ENCODE measurements around the gene MYCT1.
"Not testable (repeated sequence)": the region's sequence is repeated elsewhere in the genome, so short reads cannot be mapped to it uniquely, and the experiment has no call there.

MYCT1 gene, protein sequence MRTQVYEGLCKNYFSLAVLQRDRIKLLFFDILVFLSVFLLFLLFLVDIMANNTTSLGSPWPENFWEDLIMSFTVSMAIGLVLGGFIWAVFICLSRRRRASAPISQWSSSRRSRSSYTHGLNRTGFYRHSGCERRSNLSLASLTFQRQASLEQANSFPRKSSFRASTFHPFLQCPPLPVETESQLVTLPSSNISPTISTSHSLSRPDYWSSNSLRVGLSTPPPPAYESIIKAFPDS

DNA sequence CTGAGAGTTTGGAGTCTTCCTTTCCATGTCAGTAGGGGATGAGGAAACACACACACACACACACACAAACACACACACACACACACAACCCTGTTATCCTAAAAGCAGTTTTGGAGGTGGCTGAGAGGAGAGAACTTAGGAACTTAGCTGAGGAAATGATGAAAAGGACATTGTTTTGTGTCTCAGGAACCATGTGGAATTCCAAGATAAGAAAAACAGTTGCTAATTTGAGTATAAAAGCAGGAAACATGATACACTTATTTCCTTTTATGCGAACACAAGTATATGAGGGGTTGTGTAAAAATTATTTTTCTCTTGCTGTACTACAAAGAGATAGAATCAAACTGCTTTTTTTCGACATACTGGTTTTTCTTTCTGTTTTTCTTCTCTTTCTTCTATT, at the start of gene MYCT1:
MYCT1 (plus strand) TSS at position 264 of the 400 bp plus-strand sequence; CDS start at position 270, 6 bp downstream.
- no peak for DNase-seq

DNA sequence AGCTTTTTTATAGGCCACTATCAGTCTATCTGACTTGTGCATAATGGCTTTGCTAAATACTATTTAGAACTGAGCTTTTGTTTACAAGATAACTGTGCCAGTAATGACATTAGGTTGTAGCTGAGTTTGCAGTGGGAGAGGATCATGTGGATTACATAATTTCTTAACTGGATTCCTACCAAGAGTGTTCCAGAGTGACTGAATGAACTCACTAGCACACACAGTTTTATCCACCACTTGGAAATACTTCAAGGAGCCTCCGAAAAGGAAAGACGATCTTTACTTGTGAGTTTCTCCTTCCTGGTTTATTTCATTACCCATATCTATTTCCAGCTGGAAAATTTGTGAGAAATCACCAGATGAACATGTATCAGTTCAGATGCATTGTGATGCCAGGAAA, 49.6 kb upstream of the MYCT1 start:
- no peak for DNase-seq

DNA sequence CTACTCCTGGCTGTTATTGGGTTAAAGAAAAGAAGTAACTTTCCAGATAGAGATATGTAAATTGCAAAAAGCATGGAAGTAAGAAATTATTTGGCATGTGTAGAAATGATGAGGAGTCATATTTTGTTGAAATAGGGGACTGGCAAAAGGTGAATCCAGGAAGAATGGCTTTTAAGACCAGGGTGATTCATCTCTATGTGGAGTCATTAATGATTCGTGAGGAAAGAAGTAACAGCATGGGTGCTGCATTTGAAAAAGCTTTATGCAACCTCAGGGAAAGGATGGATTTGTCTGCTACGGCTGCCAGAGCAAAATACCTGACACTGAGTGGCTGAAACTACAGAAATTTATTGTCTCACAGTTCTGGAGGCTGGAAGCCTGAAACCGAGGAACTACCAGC, 45.7 kb upstream of the MYCT1 start:
- DNase-seq, result no peak

DNA sequence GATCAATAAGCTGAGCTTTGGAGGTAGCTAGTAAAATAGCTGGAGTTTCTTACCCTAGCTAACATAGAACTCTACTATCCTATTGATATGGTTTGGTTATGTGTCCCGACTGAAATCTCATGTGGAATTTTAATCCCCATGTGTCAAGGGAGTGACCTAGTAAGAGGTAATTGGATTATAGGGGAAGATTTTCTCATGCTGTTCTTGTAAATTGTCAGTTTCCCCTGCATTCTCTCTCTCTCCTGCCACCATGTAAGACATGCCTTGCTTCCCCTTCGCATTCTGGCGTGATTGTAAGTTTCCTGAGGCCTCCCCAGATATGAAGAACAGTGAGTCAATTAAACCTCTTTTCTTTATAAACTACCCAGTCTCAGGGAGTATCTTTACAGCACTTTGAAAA, 35.9 kb upstream of the MYCT1 start:
- DNase-seq, result no peak

DNA sequence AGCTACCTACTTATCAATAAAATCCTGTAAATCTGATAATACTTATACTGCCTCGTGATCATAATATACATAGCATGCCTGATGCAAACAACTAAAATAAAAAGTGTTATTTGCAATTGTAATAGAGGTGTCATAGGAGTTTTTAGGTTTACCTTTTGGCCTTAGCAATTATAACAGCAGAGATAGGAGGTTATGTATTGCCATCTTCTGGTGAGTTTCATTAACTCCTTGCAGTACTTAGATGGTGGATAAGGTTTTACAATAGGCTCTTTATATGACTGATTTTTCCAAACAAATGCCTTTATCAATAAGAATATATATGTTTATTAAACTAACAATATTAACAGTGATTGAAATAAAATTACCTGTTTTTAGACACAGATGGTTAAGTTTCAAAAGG, 27.8 kb upstream of the MYCT1 start:
- DNase-seq, result peak; percentile 12

DNA sequence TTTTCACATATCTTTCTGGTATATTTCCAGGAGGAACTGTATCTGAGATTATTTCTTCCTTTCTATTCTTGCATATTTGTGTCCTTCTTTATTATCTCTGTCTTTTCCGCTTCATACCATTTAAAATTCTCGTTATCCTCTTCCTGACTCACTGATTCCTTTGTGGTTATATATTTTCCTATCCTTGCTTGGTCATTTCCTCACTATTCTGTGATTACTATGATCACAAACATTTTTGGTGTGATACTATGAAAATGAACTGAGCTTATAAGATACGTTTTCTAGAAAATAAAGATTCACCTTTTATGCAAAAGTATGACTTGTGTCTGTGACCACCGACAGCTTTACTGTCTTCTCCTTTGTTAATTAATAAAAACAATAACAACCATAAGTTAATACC, 26.5 kb upstream of the MYCT1 start:
- DNase-seq, result no peak

DNA sequence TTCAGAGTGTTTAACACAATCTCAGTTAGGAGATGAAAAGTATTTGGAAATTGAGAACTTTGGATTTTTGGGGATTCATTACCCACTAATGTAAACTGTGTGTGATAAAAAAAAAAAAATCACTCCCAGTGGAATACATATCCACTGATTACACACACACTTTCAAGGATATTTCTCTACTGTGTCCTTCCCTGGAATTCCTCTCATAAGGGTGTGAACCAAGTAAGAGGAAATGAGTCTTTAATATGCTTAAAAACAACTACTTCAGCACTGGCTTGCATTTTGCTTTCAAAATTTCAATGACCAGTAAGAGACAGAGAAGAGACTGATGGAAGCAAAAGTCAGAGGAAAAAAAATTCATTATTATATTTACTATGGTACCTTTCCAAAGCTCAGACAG, 24.5 kb upstream of the MYCT1 start:
- DNase-seq, result no peak

DNA sequence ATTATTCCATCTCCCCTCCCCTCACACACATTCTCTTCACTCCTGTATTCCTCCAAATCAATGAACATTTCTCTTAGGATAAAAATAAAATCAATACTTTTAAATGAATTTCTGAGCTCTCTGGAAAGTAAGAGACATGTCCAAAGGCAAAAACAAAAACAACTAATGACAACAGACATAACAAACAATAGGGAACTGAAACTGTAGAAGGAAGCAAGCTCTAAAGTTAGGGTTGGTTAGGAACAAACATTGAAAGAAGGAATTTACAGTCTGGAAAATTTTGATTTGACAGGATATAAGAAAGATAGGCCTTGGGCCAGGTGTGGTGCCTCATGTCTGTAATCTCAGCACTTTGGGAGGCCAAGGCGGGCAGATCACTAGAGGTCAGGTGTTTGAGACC, 17.5 kb upstream of the MYCT1 start:
- no peak for DNase-seq

DNA sequence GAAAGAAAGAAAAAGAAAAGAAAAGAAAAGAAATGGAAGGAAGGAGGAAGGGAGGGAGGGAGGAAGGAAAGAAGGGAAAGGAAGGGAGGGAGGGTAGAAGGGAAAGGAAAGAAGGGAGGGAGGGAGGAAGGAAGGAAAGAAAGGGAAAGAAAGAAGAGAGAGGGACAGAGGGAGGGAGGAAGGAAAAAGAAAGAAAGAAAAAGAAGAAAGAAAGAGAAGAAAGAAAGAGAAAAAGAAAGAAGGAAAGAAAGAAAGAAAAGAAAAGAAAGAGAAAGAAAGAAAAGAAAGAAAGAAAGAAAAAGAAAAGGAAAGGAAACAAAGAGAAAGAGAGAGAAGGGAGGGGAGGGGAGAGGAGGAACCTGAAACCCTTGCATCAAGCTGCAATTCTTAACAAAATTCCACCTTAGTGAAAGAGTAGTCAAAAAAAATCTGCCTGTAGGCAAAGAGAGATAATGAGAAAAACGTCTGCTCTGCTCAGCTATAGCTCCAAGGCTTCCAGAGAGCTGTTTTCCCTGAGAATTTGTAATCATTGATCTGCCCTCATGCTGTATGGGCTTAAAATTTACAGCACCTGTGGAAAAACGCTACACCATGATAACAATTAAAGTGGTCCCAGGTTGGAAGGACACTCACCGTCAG, 16.7 kb upstream of the MYCT1 start:
- no peak for DNase-seq

DNA sequence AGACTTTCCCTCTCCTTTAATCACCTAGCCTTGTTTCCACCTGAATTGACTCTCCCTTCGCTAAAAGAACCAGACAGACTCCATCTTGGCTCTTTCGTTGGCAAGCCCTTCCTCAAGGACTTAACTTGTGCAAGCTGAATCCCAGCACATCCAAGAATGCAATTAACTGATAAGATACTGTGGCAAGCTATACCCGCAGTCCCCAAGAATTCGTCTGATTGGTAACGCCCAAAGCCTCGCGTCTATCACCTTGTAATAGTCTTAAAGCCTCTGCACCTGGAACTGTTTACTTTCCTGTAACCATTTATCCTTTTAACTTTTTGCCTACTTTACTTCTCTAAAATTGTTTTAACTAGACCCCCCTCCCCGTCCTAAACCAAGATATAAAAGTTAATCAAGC, 15.6 kb upstream of the MYCT1 start:
- DNase-seq, result no peak

DNA sequence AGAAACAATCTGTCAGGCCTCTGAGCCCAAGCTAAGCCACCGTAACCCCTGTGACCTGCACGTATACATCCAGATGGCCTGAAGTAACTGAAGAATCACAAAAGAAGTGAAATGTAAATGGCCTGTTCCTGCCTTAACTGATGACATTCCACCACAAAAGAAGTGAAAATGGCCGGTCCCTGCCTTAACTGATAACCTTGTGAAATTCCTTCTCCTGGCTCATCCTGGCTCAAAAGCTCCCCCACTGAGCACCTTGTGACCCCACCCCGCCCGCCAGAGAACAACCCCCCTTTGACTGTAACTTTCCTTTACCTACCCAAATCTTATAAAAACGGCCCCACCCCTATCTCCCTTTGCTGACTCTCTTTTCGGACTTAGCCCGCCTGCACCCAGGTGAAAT, 14.8 kb upstream of the MYCT1 start:
- not testable (repeated sequence) for DNase-seq

DNA sequence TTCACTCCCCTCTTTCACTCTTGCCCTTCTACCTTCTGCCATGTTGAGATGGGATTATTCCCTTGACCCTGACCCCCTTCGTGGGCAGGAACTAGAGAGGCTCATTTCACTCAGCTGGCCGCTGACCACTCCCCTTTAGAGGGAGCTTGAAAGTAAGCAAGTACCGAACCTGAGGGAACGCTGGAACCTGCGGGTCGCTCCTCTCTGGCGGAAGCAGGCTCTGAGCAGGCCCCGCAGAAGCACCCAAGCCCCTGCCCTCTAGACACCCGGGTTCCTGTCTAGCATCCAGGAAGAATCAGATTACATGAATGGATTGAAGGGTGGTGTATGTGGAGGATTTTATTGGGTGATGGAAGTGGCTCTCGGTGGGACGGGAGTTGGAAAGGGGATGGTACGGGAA, 11.9 kb upstream of the MYCT1 start:
- no peak for DNase-seq

DNA sequence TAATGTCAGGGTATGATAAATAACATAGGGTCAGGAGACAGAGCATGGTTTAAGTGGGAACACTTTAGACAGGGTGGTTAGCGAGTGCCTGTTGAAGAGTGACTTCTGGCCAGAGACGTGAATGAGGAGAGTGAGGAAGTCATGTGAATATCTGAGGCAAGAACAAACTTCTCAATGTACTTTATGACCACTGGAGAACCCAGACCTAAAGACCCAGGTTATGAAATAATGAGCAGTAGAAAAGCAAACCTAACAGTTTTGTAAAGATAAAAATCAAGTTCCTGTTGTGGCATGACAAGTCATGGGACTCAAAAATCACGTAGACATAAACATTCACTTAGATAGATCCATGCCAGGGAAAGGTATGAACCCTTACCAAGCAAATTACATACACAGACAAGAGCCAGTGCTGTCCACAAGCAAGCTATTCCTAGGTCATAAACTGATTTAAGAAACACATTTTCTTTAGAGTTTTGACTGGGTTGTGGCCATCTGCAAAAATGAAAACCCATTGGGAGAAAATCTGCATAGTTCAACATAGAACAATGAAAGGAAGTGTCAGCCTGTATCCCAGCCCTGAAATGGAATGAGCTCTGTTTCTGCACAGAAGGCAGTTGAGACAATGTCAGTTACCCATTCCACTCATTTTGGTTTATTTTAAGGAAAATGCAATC, 2.2 kb upstream of the MYCT1 start:
- no peak for DNase-seq

DNA sequence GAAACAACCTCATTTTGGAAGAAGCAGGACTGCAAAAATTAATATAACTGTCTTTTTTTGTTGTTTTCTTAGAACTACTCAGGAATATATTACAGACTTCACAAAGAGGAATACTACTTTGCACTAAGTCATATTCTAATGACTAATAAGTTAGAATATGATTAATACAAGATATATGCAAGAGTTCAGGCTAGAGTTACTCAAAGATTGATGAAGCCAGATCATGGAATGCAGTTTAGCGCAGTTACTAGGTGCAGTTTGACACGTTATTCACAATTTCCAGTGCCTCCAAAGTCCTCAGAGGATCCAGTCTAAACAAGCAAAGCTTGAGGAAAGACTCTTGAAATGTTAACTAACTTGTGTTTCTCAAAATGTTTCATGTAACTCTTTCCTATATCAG, 1.2 kb upstream of the MYCT1 start:
- DNase-seq, result no peak

DNA sequence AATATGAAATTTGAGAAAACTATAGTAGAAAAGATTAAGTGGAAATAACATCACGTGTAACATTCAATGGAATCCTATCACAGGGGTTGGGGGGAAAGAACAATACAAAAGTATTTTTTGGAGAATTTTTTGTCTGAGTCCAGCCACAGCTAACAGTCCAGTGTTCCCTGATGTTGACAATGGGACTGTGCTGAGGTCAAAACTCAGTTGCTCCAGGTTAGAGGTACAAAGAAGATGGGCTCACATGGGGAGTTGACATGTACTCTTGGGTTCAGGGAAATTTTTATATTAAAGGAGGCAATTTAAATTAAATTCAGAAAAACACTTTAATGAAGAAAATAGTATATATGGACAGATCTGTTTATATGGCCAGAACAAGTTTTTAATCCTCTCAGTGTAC, 995 bp downstream of the MYCT1 start:
- DNase-seq, result no peak

DNA sequence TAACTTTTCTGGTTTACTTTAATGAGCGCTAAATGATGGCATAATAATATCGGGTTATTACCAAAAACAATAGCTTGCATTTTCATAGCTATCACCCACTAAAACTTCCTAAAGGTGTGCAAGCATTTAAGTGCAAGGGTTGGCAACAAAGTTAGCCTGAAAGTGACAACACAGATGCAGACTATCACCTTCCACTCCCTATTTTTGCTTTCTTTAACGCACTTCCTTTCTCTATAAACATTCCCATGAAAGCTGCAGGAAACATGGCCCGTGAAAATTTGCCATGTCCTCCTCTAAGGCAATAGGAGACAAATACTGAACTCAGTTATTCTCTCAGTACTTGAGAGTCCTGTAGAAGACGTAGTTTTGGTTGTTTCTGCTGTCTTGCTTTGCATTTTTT, 2.7 kb downstream of the MYCT1 start:
- DNase-seq, result no peak

DNA sequence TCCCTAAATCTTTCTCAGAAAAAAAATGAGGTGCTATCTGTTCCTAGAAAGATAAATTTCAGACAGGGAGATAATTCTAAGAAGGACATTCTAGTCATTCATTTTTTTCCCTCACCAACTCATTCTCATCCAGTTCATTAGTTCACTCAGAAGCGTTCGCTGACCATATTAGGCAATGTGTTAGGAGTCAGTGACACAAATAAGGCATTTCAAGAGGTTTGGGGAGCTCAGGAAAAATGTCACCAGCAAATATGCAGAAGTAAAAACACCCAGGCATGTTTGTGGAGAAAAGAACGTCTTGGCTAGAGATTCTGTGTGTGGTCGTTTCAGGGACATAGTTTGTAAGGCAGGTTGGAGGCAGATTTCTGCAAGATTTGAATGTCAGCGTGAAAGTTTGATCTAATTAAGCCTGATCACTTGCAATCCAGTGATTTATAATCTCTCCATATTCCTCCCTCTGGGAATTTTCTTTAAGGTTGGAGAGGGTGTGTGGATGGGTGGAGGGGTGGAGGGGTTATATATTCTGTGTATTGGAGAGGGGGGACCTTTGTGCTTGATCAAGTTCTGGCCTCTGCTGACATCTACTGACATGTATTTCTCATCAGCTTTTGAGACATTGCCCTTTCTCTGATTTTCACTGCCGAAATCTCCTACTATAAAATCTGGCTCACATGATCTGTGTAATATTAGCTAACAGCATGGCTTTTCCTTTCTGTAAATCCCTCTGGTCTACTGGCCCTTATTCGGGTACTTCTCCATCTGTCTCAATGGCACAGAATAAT, 3.6 kb downstream of the MYCT1 start:
- no peak for DNase-seq

DNA sequence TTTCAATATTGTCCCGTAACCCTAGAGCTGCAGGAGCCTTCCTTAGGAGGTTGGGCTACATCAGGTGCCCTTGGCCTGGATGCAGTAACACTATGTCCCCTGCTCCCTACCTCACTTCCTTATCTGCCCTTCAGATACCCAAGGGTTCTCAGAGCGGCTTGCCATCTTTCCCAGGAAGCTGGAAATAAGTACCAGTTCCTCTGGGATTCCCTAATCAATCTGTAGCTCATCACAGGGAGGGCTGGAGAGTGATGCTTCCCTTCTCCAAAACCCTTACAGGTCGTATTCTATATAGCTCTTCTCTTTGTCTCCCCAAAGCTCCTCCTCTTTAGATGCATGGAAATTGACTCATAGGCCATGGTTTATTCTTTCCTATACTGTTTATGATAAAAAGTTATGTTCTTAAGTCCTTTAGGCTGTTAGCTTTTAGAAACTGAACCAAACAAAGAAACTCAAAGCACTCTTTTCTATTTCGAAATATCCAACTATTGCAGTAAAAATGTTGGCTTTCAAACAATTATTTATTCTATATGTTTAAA, 4.2 kb downstream of the MYCT1 start:
- no peak for DNase-seq

DNA sequence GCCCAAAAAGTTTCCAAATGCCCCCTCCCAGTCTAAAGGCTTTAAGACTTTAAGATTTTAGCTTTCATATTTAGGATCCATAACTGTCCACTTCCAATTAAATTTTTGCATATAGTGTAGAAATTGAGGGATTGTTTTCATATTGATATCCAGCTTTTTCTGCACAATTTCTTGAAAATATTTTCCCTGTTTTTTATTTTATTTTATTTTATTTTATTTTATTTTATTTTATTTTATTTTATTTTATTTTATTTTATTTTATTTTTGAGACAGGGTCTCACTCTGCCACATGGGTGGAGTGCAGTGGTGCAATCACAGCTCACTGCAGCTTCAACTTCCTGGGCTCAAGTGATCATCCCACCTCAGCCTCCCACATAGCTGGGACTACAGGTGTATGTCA, 6.1 kb downstream of the MYCT1 start:
- not testable (repeated sequence) for DNase-seq

DNA sequence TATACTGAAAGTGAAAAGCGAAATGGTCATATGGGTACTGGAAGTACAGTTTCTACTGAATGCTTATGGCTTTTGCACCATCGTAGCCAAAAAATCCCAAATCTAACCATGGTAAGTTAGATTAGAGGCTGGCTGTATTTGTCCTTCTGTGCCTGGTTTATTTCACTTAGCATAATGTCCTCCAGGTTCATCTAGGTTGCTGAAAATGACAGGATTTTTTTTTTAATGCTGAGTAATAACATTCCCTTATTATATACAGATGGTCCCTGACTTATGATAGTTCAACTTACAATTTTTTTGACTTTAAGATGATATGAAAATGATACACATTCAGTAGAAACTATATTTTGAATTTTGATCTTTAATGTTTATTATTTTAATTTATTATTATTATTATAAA, 7.6 kb downstream of the MYCT1 start:
- DNase-seq, result no peak

DNA sequence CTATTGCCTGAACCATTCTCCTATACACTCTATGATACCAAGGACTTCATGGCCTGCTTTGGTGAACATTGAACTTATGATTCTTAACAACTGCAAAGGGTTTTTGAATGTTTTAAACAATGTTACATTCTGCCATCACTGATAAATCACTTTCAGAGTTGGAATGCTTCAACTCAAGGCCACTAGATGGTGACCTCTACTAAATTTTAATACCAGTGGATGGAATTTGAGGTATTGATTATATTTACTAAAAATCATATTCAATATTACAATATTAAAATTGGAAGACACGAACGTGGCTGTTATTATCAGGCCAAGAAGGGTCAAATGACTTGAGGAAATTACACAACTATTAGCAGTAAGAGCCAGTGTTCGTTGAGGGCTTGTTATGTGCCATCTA, 18.6 kb downstream of the MYCT1 start:
- no peak for DNase-seq

DNA sequence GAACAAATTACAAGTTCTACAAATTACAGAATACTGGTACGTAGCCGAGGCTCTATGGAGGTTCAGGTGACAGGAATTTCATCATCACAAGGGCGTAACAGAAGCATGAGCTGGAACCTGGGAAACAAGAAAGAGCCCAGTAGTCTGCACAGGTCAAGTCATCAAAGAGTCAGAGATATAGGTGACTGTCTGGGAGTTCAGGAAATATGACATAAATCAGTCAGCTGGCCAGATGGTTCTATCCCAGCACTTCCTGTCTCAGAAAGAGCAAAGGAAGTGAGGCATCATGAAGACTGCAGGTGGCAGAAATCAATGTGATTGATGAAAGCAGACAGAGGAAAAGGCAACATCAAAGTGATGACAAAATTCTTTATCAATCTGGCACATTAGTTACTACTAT, 23.3 kb downstream of the MYCT1 start:
- peak; percentile 16 for DNase-seq

DNA sequence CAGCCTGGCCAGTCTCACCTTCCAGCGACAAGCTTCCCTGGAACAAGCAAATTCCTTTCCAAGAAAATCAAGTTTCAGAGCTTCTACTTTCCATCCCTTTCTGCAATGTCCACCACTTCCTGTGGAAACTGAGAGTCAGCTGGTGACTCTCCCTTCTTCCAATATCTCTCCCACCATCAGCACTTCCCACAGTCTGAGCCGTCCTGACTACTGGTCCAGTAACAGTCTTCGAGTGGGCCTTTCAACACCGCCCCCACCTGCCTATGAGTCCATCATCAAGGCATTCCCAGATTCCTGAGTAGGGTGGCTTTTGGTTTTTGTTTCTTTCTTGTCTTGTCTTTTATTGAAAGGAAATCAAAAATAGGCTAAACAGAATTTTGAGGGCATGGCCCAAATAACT, 24.3 kb downstream of the MYCT1 start:
- no peak for DNase-seq

DNA sequence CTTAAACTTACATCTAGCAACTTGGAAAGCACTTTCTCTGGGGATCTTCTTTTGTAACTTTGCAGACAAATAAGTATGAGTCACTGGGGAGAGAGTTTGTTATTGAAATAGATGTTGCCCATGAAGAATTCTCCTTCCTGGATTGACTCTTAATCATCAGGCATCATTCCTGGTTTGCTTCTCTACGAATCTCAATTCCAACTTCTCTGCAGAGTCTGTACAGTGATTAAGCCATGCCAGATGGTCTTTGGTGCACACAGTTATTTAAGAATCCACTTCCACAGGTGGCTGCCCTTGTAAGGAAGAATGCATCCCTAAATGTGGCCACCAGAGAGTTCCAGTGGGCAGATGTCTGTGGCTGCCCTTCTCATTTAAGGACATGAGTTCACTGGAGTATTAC, 25.7 kb downstream of the MYCT1 start:
- DNase-seq, result no peak

Data from NCI-H69 (cell line).